ENCODE results near the gene PSPH. TPM values are rescaled to one million over a fixed set of nuclear protein-coding genes. Genes with fewer than 3 reads are reported as not detected.
"Not testable (repeated sequence)": the region's sequence is repeated elsewhere in the genome, so short reads cannot be mapped to it uniquely, and the experiment has no call there.

PSPH gene
- total RNA-seq, 2 experiments from 2014 or later: 15.7 to 18.6 TPM

GRCh38 chr7:56028942-56029630, 22.2 kb downstream of the PSPH start:
- H3K27me3 Mint-ChIP-seq (ENCODE audit: low read depth): no peaks in the 10 kb centered on the region
- H3K4me3 Mint-ChIP-seq: no peak overlapping the region
- peaks cover 30% of the 10 kb centered on the region for H3K36me3 Mint-ChIP-seq (ENCODE audit: low read depth)
- H3K9me3 Mint-ChIP-seq: no peaks in the 10 kb centered on the region
- CTCF ChIA-PET: no interaction called here
- H3K27ac Mint-ChIP-seq: no peak overlapping the region
- peaks cover 7% of the 10 kb centered on the region for H3K4me1 Mint-ChIP-seq (ENCODE audit: low read depth)
- no peak for DNase-seq
- intact Hi-C loops (cut with micrococcal nuclease): no loop called here

DNA sequence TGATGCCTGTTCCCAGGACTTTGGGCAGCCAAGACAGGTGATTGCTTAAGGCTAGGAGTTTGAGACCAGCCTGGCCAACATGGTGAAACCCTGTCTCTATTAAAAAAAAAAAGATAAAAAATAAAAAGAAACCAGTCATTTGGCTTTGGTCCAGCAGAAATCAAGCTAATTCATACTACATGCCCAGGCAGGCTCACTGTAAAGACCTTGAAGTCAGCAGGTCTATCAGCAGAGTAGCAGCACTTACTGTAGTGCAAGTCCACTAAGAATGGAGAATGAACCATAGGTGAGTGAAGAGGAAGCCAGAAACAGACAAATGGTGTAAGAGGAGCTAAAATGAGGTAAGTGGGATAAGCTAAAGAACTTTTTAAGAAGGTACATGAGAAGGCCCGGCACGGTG, 24.7 kb downstream of the PSPH start:
- Mint-ChIP-seq H3K9me3 (no peaks in the 10 kb centered on the region), H3K4me1 (ENCODE audit: low read depth) (no peaks in the 10 kb centered on the region), H3K27ac (no peak overlapping the region), H3K27me3 (ENCODE audit: low read depth) (no peaks in the 10 kb centered on the region), H3K36me3 (ENCODE audit: low read depth) (peaks cover 20% of the 10 kb centered on the region), H3K4me3 (no peak overlapping the region)
- intact Hi-C loops (cut with micrococcal nuclease): no loop called here
- no peak for DNase-seq
- CTCF ChIA-PET: no interaction called here

DNA sequence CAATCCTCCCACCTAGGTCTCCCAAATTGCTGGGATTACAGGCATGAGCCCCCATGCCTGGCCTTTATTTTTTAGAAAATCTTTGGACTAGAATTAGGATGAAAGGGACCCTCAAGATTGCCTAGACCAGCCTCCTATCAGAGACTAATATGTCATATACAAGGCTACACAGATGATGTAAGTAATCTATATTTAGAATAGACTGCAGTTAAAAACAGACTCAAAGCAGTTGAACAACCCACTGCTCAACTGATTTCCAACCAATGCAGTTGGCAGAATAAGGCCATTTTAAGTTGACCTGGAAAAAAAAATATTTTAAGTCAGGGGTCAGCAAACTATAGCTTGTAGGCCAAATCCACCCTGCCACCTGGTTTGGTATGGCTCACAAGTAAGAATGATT, 27.7 kb downstream of the PSPH start:
- Mint-ChIP-seq H3K27ac (no peak overlapping the region), H3K4me3 (no peak overlapping the region), H3K27me3 (ENCODE audit: low read depth) (no peaks in the 10 kb centered on the region), H3K4me1 (ENCODE audit: low read depth) (no peaks in the 10 kb centered on the region), H3K9me3 (no peaks in the 10 kb centered on the region), H3K36me3 (ENCODE audit: low read depth) (peaks cover 15% of the 10 kb centered on the region)
- no peak for DNase-seq
- CTCF ChIA-PET: no interaction called here
- intact Hi-C loops (cut with micrococcal nuclease): no loop called here

GRCh38 chr7:56019501-56019900, 31.7 kb downstream of the PSPH start:
- no peaks in the 10 kb centered on the region for H3K27me3 Mint-ChIP-seq (ENCODE audit: low read depth)

DNA sequence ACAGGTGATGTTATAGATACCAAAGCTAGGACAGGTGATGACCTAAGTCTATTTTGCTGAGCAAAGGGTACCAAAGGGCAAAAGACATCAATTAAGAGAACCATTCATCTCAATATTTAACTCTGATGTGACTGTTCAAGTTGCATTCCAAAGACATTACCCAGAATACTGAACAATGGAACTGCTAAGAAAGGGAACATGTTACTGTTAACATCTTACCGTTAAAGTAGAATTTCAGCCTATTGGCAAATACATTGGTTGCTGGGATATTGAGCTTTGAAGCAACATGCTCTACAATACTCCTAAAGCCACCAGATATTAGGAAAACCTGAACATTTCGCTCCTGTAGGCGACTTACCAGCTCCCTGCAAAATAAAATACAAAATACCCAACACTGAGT, 34.2 kb downstream of the PSPH start:
- H3K4me3 Mint-ChIP-seq; CTCF ChIA-PET; H3K9me3 Mint-ChIP-seq; DNase-seq; H3K4me1 Mint-ChIP-seq (ENCODE audit: low read depth); H3K27me3 Mint-ChIP-seq (ENCODE audit: low read depth); intact Hi-C loops (cut with micrococcal nuclease); H3K27ac Mint-ChIP-seq: not testable (repeated sequence)
- peaks cover 15% of the 10 kb centered on the region for H3K36me3 Mint-ChIP-seq (ENCODE audit: low read depth)

More at GRCh38 chr7:56019501-56019900, 31.7 kb downstream of the PSPH start:
- no peak for DNase-seq
- Mint-ChIP-seq H3K9me3 (no peaks in the 10 kb centered on the region), H3K27ac (no peak overlapping the region), H3K36me3 (ENCODE audit: low read depth) (peaks cover 10% of the 10 kb centered on the region), H3K4me3 (no peak overlapping the region), H3K4me1 (ENCODE audit: low read depth) (no peaks in the 10 kb centered on the region)
- CTCF ChIA-PET: interaction anchor here (1.2 kb wide), 1 partner anchor 15 kb away, joined by 4 read pairs; no protein-coding TSS in a partner anchor
- intact Hi-C loops (cut with micrococcal nuclease): no loop called here

DNA sequence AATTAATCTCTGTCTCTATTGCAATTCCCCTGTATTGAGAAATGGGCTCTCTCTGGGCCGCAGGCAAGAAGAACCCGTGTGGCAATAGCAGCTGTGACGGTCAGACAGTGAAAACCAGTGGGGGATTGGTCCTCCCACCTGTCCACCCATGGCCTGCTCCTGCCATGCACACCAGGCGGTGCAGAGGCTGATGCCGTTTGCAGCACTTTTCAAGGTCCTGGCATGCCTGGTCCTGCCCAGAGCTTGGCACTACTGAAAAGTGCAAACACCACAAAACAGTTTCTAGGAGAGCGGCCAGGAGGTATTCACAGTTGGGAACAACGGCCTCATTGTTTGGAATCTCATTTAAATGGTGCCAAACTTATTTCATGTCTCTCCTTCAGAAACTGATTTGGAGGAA, 41.5 kb downstream of the PSPH start:
- CTCF ChIA-PET: no interaction called here
- Mint-ChIP-seq H3K4me1 (ENCODE audit: low read depth) (no peaks in the 10 kb centered on the region), H3K27ac (no peak overlapping the region)

DNA sequence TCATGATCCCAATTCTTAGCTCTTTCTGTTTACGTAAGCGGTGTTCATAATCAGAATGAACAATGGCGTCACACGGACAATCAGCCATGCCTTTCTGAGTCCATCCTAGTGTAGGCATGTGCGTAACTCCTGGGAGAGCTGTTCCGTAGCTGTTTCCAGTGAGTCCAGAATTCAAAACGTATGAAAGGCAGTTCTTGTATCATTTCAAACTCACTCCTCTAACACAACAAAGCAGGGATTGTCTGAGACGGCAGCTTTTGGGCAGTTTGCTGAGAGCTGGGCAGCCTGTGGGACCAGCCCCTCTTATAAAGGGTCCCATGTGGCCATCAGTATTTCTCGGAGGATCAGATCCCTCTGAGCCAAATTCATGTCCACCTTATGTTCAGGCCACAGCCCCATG, 43.4 kb downstream of the PSPH start:
- H3K27ac Mint-ChIP-seq: no peak overlapping the region
- intact Hi-C loops (cut with micrococcal nuclease): no loop called here

More for the DNA sequence above, 41.5 kb downstream of the PSPH start:
- H3K36me3 Mint-ChIP-seq (ENCODE audit: low read depth): peaks cover 10% of the 10 kb centered on the region
- intact Hi-C loops (cut with micrococcal nuclease): no loop called here
- no peaks in the 10 kb centered on the region for H3K9me3 Mint-ChIP-seq
- no peaks in the 10 kb centered on the region for H3K27me3 Mint-ChIP-seq (ENCODE audit: low read depth)
- no peak for DNase-seq
- no peak overlapping the region for H3K4me3 Mint-ChIP-seq

GRCh38 chr7:56007167-56007652, 44.0 kb downstream of the PSPH start:
- no peaks in the 10 kb centered on the region for H3K27me3 Mint-ChIP-seq (ENCODE audit: low read depth)
- no peak for DNase-seq
- H3K4me1 Mint-ChIP-seq (ENCODE audit: low read depth): no peaks in the 10 kb centered on the region
- peaks cover 4% of the 10 kb centered on the region for H3K36me3 Mint-ChIP-seq (ENCODE audit: low read depth)
- CTCF ChIA-PET: interaction anchor here (0.5 to 2.4 kb wide), 5 partner anchors 65 to 401 kb away, joined by 3 to 19 read pairs (median 4); no protein-coding TSS in a partner anchor
- H3K4me3 Mint-ChIP-seq: no peak overlapping the region
- no peaks in the 10 kb centered on the region for H3K9me3 Mint-ChIP-seq
- intact Hi-C loops (cut with micrococcal nuclease): no loop called here
- H3K27ac Mint-ChIP-seq: no peak overlapping the region

More for the DNA sequence above, 43.4 kb downstream of the PSPH start:
- Mint-ChIP-seq H3K36me3 (ENCODE audit: low read depth) (peaks cover 4% of the 10 kb centered on the region), H3K9me3 (no peaks in the 10 kb centered on the region), H3K27me3 (ENCODE audit: low read depth) (no peaks in the 10 kb centered on the region), H3K4me1 (ENCODE audit: low read depth) (no peaks in the 10 kb centered on the region), H3K4me3 (no peak overlapping the region)
- CTCF ChIA-PET: interaction anchor here (0.6 to 1.9 kb wide), 3 partner anchors 65 to 400 kb away, joined by 3 to 7 read pairs (median 4); no protein-coding TSS in a partner anchor
- no peak for DNase-seq

DNA sequence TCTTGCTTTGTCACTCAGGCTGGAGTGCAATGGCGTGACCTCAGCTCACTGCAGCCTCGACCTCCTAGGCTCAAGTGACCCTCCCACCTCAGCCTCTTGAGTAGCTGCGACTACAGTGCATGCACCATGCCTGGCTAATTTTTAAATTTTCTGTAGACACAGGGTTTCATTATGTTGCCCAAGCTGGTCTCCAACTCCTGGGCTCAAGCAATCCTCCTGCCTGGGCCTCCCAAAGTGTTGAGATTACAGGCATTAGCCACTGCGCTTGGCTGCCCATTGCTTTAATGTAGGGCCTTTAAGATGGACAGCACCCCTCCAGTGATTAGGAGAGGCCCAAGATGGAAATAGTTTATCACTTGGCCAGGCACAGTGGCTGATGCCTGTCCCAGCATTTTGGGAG, 47.5 kb downstream of the PSPH start:
- DNase-seq: no peak
- Mint-ChIP-seq H3K4me1 (ENCODE audit: low read depth) (peaks cover 13% of the 10 kb centered on the region), H3K27ac (no peak overlapping the region), H3K9me3 (no peaks in the 10 kb centered on the region), H3K36me3 (ENCODE audit: low read depth) (peaks cover 9% of the 10 kb centered on the region), H3K4me3 (no peak overlapping the region), H3K27me3 (ENCODE audit: low read depth) (no peaks in the 10 kb centered on the region)
- intact Hi-C loops (cut with micrococcal nuclease): loop anchor here (1.0 kb wide), 1 partner anchor 71 kb away; no protein-coding TSS in a partner anchor
- CTCF ChIA-PET: interaction anchor here (1.1 to 1.9 kb wide), 3 partner anchors 59 to 363 kb away, joined by 3 to 14 read pairs (median 3); no protein-coding TSS in a partner anchor

DNA sequence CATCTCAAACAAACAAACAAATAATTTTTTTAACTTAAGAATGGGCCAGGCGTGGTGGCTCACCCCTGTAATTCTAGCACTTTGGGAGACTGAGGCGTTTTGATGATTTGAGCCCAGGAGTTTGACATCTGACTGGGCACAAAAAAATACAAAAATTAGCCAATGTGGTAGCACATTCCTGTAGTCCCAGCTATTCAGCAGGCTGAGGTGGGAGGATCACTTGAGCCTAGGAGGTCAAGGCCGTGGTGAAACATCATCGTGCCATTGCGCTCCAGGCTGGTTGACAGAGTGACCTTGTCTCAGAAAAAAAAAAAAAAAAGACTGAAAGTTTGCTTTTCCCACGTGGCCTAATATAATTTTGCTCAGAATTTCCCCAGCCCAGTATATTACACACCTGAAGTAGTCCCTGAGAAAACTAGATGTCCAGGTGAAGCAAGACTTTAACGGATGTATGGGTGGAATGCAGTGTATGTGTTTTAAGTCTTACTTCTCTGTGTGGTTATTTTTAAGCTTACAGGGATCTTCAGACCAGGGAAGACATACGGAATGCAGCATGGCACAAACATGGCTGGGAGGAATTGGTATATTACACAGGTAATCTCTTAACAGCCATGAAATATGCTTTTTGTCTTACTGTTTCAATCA, 54.3 kb downstream of the PSPH start:
- no peak overlapping the region for H3K4me3 Mint-ChIP-seq
- intact Hi-C loops (cut with micrococcal nuclease): no loop called here
- CTCF ChIA-PET: interaction anchor here (0.6 to 1.2 kb wide), 2 partner anchors 10 to 78 kb away, joined by 3 read pairs; no protein-coding TSS in a partner anchor
- DNase-seq: no peak
- no peaks in the 10 kb centered on the region for H3K27me3 Mint-ChIP-seq (ENCODE audit: low read depth)
- peaks cover 13% of the 10 kb centered on the region for H3K4me1 Mint-ChIP-seq (ENCODE audit: low read depth)
- no peaks in the 10 kb centered on the region for H3K9me3 Mint-ChIP-seq
- peaks cover 14% of the 10 kb centered on the region for H3K36me3 Mint-ChIP-seq (ENCODE audit: low read depth)
- no peak overlapping the region for H3K27ac Mint-ChIP-seq

GRCh38 chr7:55992346-55992745, 58.9 kb downstream of the PSPH start:
- H3K27ac Mint-ChIP-seq: no peak overlapping the region
- intact Hi-C loops (cut with micrococcal nuclease): no loop called here
- H3K4me1 Mint-ChIP-seq (ENCODE audit: low read depth): no peaks in the 10 kb centered on the region
- no peaks in the 10 kb centered on the region for H3K9me3 Mint-ChIP-seq
- no peak overlapping the region for H3K4me3 Mint-ChIP-seq
- CTCF ChIA-PET: no interaction called here
- peaks cover 12% of the 10 kb centered on the region for H3K36me3 Mint-ChIP-seq (ENCODE audit: low read depth)
- H3K27me3 Mint-ChIP-seq (ENCODE audit: low read depth): no peaks in the 10 kb centered on the region
- DNase-seq: no peak

DNA sequence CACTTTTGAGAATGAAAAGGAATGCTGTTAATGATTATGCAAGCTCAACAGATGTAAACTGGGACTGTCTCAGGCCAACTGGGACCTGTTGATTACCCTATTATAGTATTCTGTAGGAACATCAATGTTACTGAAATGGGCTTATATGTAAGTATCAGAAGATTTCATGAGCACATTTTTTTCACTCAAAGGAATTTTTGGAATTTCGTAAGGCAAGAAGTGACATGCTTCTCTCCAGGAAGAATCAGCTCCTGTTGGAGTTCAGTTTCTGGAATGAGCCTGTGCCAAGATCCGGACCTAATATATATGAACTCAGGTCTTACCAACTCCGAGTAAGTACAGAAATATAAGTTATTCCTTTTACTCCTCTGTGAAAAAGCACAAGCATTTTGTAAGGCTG, 67.7 kb downstream of the PSPH start:
- intact Hi-C loops (cut with micrococcal nuclease): no loop called here
- Mint-ChIP-seq H3K9me3 (no peaks in the 10 kb centered on the region), H3K27ac (no peak overlapping the region), H3K27me3 (ENCODE audit: low read depth) (no peaks in the 10 kb centered on the region), H3K4me1 (ENCODE audit: low read depth) (no peaks in the 10 kb centered on the region), H3K4me3 (no peak overlapping the region), H3K36me3 (ENCODE audit: low read depth) (peaks cover 21% of the 10 kb centered on the region)
- CTCF ChIA-PET: no interaction called here
- no peak for DNase-seq

DNA sequence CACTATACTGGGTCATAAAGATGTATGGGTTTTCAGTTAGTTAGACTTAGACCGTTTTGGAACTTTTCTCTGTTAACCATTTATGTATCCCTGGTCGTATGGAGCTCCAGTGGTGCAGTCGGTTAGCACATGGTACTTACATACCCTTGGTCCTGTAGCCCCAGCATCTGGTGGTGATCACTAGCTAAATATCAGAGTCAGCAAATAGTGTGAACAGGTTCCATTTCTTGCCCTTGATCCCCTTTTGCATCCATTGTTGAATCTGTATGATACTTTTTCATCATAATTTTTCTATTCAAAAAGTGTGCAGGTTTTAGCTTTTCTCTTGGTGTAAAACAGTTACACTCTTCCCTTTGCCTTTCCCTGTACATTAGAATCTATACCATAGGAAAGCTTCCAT, 71.0 kb downstream of the PSPH start:
- Mint-ChIP-seq H3K9me3 (no peaks in the 10 kb centered on the region), H3K36me3 (ENCODE audit: low read depth) (peaks cover 16% of the 10 kb centered on the region)
- intact Hi-C loops (cut with micrococcal nuclease): no loop called here

More for the DNA sequence above, 71.0 kb downstream of the PSPH start:
- Mint-ChIP-seq H3K27ac (no peak overlapping the region), H3K27me3 (ENCODE audit: low read depth) (no peaks in the 10 kb centered on the region), H3K4me3 (no peak overlapping the region), H3K4me1 (ENCODE audit: low read depth) (peaks cover 2% of the 10 kb centered on the region)
- DNase-seq: no peak
- CTCF ChIA-PET: no interaction called here

All from activated naive CD4-positive, alpha-beta T cell treated with anti-CD3 and anti-CD28 coated beads for 36 hours (primary cell).